DOHH2 (cell line): Measurements from ENCODE around the gene TMEM41A.
A peak's percentile ranks its signal among the peaks of the same experiment; 100 is the strongest.

ENCODE experiments used
- H3F3A ChIP-seq: fragments of 200-600 bp; sonication (generic), shearing (Covaris generic); 2 replicates; pipeline ENCODE4 v1.6.0; 2016; ENCODE audit warnings: antibody characterized with exemption, mild to moderate bottlenecking; ENCODE audit not compliant: control insufficient read depth, insufficient read depth
- H3K27ac ChIP-seq: fragments of 200-600 bp; sonication (generic); 2 replicates; pipeline ENCODE4 v1.5.1; 2014; ENCODE audit warnings: low read depth, mild to moderate bottlenecking, low read length, moderate library complexity
- H3K27me3 ChIP-seq: fragments of 200-600 bp; sonication (generic); 2 replicates; pipeline ENCODE4 v1.6.1; 2014; ENCODE audit warnings: mild to moderate bottlenecking, low read length, mixed read lengths; ENCODE audit not compliant: control insufficient read depth
- H3K36me3 ChIP-seq: fragments of 200-600 bp; sonication (generic); 2 replicates; pipeline ENCODE4 v1.6.1; 2014; ENCODE audit warnings: mild to moderate bottlenecking, low read length, moderate library complexity, mixed read lengths; ENCODE audit not compliant: control insufficient read depth
- H3K4me1 ChIP-seq: fragments of 200-600 bp; sonication (generic); 2 replicates; pipeline ENCODE4 v1.6.1; 2014; ENCODE audit warnings: mild to moderate bottlenecking, low read length, mixed read lengths; ENCODE audit not compliant: control insufficient read depth
- H3K4me2 ChIP-seq: fragments of 200-600 bp; sonication (generic); 2 replicates; pipeline ENCODE4 v1.6.0; 2014; ENCODE audit warnings: mild to moderate bottlenecking, low read length, moderate library complexity
- H3K4me3 ChIP-seq: fragments of 200-600 bp; sonication (generic); 2 replicates; pipeline ENCODE4 v1.5.1; 2014; ENCODE audit warnings: mild to moderate bottlenecking, low read length, mixed read lengths
- H3K79me2 ChIP-seq: fragments of 200-600 bp; sonication (generic); 2 replicates; pipeline ENCODE4 v1.6.1; 2014; ENCODE audit warnings: mild to moderate bottlenecking, low read length, mixed read lengths; ENCODE audit not compliant: control insufficient read depth
- H3K9me2 ChIP-seq: fragments of 200-600 bp; sonication (generic); replicated peaks from 2 replicates; pipeline ENCODE4 v1.6.1; 2014; ENCODE audit warnings: mild to moderate bottlenecking, low read length, mixed read lengths; ENCODE audit not compliant: control insufficient read depth
- H3K9me3 ChIP-seq: fragments of 200-600 bp; sonication (generic); 2 replicates; pipeline ENCODE4 v1.6.1; 2014; ENCODE audit warnings: antibody characterized with exemption, low read length, mixed read lengths; ENCODE audit not compliant: control insufficient read depth, insufficient read depth
- H4K20me1 ChIP-seq: fragments of 200-600 bp; sonication (generic); 2 replicates; pipeline ENCODE4 v1.6.0; 2014; ENCODE audit warnings: low read depth, mild to moderate bottlenecking, antibody characterized with exemption, low read length, moderate library complexity; ENCODE audit not compliant: control insufficient read depth, insufficient read depth
- EZH2phosphoT487 ChIP-seq: fragments of 200-600 bp; sonication (generic); IDR thresholded peaks from 2 replicates; pipeline ENCODE4 v1.6.1; 2017; ENCODE audit warnings: borderline replicate concordance, mild to moderate bottlenecking, antibody characterized with exemption, low read length, moderate library complexity, mixed read lengths
- TF ChIP-seq, protein P1 (sequence below): fragments of 200-600 bp; sonication (generic); IDR thresholded peaks from one replicate; pipeline ENCODE4 v1.5.1; 2014; ENCODE audit warnings: antibody characterized with exemption, mild to moderate bottlenecking, low read depth, low read length; ENCODE audit not compliant: poor library complexity, severe bottlenecking

The TMEM41A gene

DNA sequence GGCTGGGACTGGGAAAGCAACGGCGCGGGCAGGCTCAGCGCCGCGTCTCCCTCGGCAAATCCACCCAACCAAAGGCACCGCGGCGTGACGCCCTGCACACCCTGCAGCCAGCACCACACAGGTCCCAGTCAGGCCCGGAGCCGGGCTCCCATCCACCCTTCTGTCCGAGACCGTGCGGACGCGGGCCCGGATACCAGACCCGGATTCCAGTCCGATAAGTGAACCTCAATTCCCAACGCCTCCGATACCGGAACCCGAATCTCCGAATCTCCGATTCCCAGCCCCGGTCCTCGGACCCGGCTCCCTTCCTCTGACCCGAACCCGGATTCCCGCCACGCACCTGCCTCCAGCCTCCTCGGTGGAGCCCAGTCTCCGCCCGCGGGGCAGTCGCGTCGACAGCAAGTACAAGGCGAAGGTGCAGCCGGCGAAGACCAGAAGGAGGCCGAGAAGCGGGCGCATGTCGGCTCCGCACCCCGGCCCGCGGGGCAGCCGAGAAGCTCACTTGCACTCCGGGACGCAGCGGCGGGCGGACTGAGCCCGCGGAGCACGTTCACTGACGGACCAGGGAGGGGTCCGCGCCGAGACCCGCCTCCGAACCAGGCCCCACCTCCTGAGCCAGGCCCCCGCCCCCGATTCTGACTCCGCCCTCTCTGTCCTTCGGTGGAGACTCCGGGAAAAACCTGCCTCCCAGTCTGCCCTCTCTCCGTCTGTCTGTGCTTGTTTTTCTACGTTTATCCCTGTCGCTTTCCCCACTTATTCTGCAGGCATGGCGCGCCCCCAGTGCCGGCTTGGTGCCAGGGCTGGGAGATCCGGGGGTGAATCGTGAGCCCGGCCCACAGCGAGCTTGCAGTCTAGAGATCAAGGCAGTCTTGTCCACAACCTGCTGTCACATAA is at the start of gene TMEM41A:
TMEM41A (minus strand) TSS at position 533 of the 894 bp plus-strand sequence; CDS start at position 459, 74 bp downstream.
- H4K20me1 ChIP-seq: peaks cover 4% of the 10 kb centered on the region; the same call in 1 of the 2 replicates
- H3K4me2 ChIP-seq: peak within 1 kb of the TSS; percentile 76
- 0 out of 2 replicates have a peak, but pooled peaks cover 3% of the 10 kb centered on the region for H3F3A ChIP-seq
- H3K9me3 ChIP-seq: no peaks in the 10 kb centered on the region
- peak within 1 kb of the TSS; percentile 62 for H3K27ac ChIP-seq
- peak within 1 kb of the TSS; percentile 88 for H3K4me3 ChIP-seq
- H3K79me2 ChIP-seq: peaks cover 20% of the 10 kb centered on the region
- TF ChIP-seq EZH2phosphoT487: no peak
- TF ChIP-seq, protein P1, sequence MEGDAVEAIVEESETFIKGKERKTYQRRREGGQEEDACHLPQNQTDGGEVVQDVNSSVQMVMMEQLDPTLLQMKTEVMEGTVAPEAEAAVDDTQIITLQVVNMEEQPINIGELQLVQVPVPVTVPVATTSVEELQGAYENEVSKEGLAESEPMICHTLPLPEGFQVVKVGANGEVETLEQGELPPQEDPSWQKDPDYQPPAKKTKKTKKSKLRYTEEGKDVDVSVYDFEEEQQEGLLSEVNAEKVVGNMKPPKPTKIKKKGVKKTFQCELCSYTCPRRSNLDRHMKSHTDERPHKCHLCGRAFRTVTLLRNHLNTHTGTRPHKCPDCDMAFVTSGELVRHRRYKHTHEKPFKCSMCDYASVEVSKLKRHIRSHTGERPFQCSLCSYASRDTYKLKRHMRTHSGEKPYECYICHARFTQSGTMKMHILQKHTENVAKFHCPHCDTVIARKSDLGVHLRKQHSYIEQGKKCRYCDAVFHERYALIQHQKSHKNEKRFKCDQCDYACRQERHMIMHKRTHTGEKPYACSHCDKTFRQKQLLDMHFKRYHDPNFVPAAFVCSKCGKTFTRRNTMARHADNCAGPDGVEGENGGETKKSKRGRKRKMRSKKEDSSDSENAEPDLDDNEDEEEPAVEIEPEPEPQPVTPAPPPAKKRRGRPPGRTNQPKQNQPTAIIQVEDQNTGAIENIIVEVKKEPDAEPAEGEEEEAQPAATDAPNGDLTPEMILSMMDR: no peak
- H3K9me2 ChIP-seq: no peaks in the 10 kb centered on the region
- peaks cover 15% of the 10 kb centered on the region for H3K27me3 ChIP-seq
- peaks cover 14% of the 10 kb centered on the region for H3K4me1 ChIP-seq
- peaks cover 35% of the 10 kb centered on the region for H3K36me3 ChIP-seq

GRCh38 chr3:185540695-185541094 is 41.9 kb upstream of the TMEM41A start:
- Histone ChIP-seq H3K79me2 (no peaks in the 10 kb centered on the region), H3K4me1 (peaks cover 18% of the 10 kb centered on the region), H3K27me3 (no peaks in the 10 kb centered on the region), H3K4me2 (no peak overlapping the region), H3F3A (peaks cover 11% of the 10 kb centered on the region), H3K4me3 (no peak overlapping the region), H3K27ac (no peak overlapping the region), H3K9me2 (no peaks in the 10 kb centered on the region), H4K20me1 (no peaks in the 10 kb centered on the region), H3K36me3 (no peaks in the 10 kb centered on the region), H3K9me3 (no peaks in the 10 kb centered on the region)
- TF ChIP-seq, protein P1: no peak
- no peak for TF ChIP-seq EZH2phosphoT487

DNA sequence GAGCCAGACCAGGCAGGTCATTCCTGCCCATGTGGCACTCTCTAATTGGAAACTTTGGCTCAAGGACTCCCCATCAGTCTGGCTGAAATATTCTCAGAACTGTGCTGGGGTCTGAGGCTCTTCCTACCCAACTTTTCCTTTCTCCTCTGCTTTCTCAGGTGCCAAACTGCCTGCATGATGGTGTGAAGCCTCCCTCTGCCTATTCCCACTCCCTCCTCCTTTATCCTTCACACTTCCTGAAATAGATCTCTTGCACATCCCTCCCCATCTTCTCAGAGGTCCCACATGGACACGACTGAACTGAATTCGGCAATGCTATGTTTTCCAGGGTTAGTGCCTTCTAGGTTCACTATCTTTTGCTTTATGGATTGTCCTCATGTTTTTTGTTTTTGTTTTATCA is 41.1 kb upstream of the TMEM41A start:
- H3K27ac ChIP-seq: no peak overlapping the region
- no peaks in the 10 kb centered on the region for H3K9me3 ChIP-seq

More for the DNA sequence above, 41.1 kb upstream of the TMEM41A start:
- Histone ChIP-seq H3K4me3 (no peak overlapping the region), H3K27me3 (no peaks in the 10 kb centered on the region), H3F3A (peaks cover 11% of the 10 kb centered on the region), H3K36me3 (no peaks in the 10 kb centered on the region), H3K79me2 (no peaks in the 10 kb centered on the region), H3K4me1 (peaks cover 18% of the 10 kb centered on the region), H3K9me2 (no peaks in the 10 kb centered on the region), H4K20me1 (no peaks in the 10 kb centered on the region), H3K4me2 (no peak overlapping the region)
- TF ChIP-seq, protein P1: no peak
- TF ChIP-seq EZH2phosphoT487: no peak
